ENCODE measurements around the gene SLC22A4.

- TF ChIP-seq TAF1 (IDR thresholded peaks at IDR 0.05; ENCODE audit: borderline replicate concordance, insufficient read depth, low read length) (no peak), SIN3A (IDR thresholded peaks at IDR 0.05; ENCODE audit: borderline replicate concordance, insufficient read depth, low read length) (no peak)
Measured at GRCh38 chr5:132289097-132289496, 5.1 kb upstream of the SLC22A4 start.

Measured in PFSK-1 (cell line).